Measurements from ENCODE around the gene SKAP1. TPM values are rescaled to one million over a fixed set of nuclear protein-coding genes. Genes with fewer than 3 reads are reported as not detected.

The SKAP1 gene
- total RNA-seq, 1 donor from 2014 or later, result 0.27 TPM

- intact Hi-C loops (cut with micrococcal nuclease), result no loop called here
Measured at GRCh38 chr17:48236681-48237134, 193.3 kb downstream of the SKAP1 start.

GRCh38 chr17:48234922-48235321, 195.1 kb downstream of the SKAP1 start:
- intact Hi-C loops (cut with micrococcal nuclease), result no loop called here
- no peak for TF ChIP-seq CTCF (IDR thresholded peaks at IDR 0.05; ENCODE audit: borderline replicate concordance)
- Histone ChIP-seq H3K36me3 (no peaks in the 10 kb centered on the region), H3K9me3 (replicated peaks) (no peaks in the 10 kb centered on the region), H3K4me1 (peaks cover 3% of the 10 kb centered on the region), H3K4me3 (no peak overlapping the region), H3K27me3 (ENCODE audit: low read depth) (peaks cover 13% of the 10 kb centered on the region), H3K27ac (replicated peaks) (no peak overlapping the region)
- no peak for DNase-seq

More at GRCh38 chr17:48236681-48237134, 193.3 kb downstream of the SKAP1 start:
- peaks cover 3% of the 10 kb centered on the region for H3K27me3 ChIP-seq (ENCODE audit: low read depth)
- H3K27ac ChIP-seq (replicated peaks), result no peak overlapping the region
- H3K36me3 ChIP-seq, result no peaks in the 10 kb centered on the region
- H3K4me3 ChIP-seq, result no peak overlapping the region
- TF ChIP-seq CTCF (IDR thresholded peaks at IDR 0.05; ENCODE audit: borderline replicate concordance), result no peak
- no peak for DNase-seq
- peaks cover 21% of the 10 kb centered on the region for H3K4me1 ChIP-seq
- no peaks in the 10 kb centered on the region for H3K9me3 ChIP-seq (replicated peaks)

- intact Hi-C loops (cut with micrococcal nuclease), result no loop called here
- no peaks in the 10 kb centered on the region for H3K36me3 ChIP-seq
- peaks cover 31% of the 10 kb centered on the region for H3K27me3 ChIP-seq (ENCODE audit: low read depth)
- no peak overlapping the region for H3K4me3 ChIP-seq
- TF ChIP-seq CTCF (IDR thresholded peaks at IDR 0.05; ENCODE audit: borderline replicate concordance), result no peak
- no peaks in the 10 kb centered on the region for H3K4me1 ChIP-seq
- H3K27ac ChIP-seq (replicated peaks), result no peak overlapping the region
- no peak for DNase-seq
- H3K9me3 ChIP-seq (replicated peaks), result no peaks in the 10 kb centered on the region
Measured at GRCh38 chr17:48231995-48232959, 197.7 kb downstream of the SKAP1 start.

DNA sequence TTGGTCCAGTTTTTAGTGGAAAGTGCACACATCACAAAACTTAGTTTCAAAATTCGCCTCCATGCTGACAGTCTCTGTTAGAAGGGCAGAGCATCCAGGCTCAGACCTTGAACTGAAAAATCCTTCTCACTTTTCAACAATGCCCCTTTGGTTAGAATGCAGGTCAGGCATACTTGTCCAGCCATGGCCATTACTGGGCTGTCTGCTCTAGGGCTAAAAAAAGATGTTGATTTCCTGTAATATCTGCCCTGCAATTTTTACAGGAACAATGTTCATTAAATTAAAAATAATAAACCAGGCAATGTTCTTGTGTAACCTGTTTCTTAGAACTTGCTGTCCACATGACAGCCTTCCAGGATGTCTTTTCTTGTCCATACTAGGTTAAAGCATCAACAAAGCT, 200.1 kb downstream of the SKAP1 start:
- no peaks in the 10 kb centered on the region for H3K4me1 ChIP-seq
- H3K27me3 ChIP-seq (ENCODE audit: low read depth), result peaks cover 53% of the 10 kb centered on the region
- H3K27ac ChIP-seq (replicated peaks), result no peak overlapping the region
- DNase-seq, result no peak
- no peaks in the 10 kb centered on the region for H3K9me3 ChIP-seq (replicated peaks)
- no peaks in the 10 kb centered on the region for H3K36me3 ChIP-seq
- intact Hi-C loops (cut with micrococcal nuclease), result no loop called here
- no peak overlapping the region for H3K4me3 ChIP-seq
- TF ChIP-seq CTCF (IDR thresholded peaks at IDR 0.05; ENCODE audit: borderline replicate concordance), result no peak

DNA sequence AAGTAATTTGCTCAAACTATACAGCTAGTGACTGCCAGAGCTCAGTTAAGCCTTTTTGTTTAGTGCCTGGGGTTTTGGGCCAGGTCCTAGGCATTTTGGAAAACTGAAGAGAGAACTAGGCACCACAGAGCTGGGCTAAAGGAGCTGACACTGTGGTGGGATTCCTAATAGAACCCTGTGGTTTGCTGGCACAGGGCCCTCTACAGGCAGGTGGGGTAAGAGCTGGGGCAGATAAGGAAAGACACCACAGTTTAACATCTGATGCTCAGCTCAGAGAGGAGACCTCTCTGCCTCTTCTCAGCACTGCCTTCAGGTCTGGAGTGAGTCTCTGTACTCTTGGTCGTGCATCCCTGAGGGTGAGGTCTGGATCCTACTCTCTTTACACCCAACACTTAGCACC, 201.3 kb downstream of the SKAP1 start:
- Histone ChIP-seq H3K4me3 (no peak overlapping the region), H3K27me3 (ENCODE audit: low read depth) (peaks cover 58% of the 10 kb centered on the region), H3K4me1 (no peaks in the 10 kb centered on the region), H3K27ac (replicated peaks) (no peak overlapping the region), H3K9me3 (replicated peaks) (no peaks in the 10 kb centered on the region), H3K36me3 (no peaks in the 10 kb centered on the region)
- no peak for TF ChIP-seq CTCF (IDR thresholded peaks at IDR 0.05; ENCODE audit: borderline replicate concordance)
- intact Hi-C loops (cut with micrococcal nuclease), result no loop called here
- no peak for DNase-seq
